Panc1 (cell line): ENCODE results near the gene HOXA4.

Experiments
- REST ChIP-seq, 2 experiments: IDR thresholded peaks; 2 replicates each; pipeline ENCODE4 v1.6.1; 2011 to 2012; ENCODE audit warnings: low read depth in 2 of 2, control low read depth in 1 of 2, low read length in 1 of 2, mild to moderate bottlenecking in 1 of 2, moderate library complexity in 1 of 2; ENCODE audit not compliant: insufficient read depth in 1 of 2
- TF ChIP-seq, protein P1 (sequence below): fragments of 450-650 bp; IDR thresholded peaks from 2 replicates; pipeline ENCODE4 v1.5.1; 2017; ENCODE audit warnings: mild to moderate bottlenecking

DNA sequence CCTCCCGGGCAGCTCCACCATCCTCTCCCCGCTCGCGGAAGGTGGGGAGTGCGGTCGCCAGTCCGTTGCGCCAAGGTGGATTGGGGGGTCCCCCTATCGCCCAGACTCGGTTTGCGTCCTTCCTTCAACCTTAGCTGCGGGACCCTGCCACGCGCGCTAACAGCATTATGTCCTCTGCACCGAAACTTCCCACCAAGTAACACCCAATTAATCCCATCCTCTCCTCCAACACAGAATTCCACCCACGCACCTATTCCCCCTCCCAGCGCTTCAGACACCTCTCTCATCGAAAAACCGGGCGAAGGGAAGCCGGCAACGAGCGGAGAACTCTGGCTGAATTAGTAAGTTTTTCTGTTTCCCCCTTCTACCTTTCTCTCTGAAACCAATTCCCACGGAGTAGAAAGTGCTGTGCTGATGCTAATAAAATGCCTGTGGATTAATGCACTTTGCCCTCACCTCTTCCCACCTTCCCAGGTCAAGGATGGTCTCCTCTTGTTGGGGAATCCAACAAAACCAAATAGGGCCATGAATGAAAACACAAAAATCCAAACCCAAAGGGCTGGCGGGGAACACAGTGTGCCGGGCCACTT is 20.9 kb upstream of the HOXA4 start:
- TF ChIP-seq, protein P1, sequence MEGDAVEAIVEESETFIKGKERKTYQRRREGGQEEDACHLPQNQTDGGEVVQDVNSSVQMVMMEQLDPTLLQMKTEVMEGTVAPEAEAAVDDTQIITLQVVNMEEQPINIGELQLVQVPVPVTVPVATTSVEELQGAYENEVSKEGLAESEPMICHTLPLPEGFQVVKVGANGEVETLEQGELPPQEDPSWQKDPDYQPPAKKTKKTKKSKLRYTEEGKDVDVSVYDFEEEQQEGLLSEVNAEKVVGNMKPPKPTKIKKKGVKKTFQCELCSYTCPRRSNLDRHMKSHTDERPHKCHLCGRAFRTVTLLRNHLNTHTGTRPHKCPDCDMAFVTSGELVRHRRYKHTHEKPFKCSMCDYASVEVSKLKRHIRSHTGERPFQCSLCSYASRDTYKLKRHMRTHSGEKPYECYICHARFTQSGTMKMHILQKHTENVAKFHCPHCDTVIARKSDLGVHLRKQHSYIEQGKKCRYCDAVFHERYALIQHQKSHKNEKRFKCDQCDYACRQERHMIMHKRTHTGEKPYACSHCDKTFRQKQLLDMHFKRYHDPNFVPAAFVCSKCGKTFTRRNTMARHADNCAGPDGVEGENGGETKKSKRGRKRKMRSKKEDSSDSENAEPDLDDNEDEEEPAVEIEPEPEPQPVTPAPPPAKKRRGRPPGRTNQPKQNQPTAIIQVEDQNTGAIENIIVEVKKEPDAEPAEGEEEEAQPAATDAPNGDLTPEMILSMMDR: no peak
- no peak for TF ChIP-seq REST (IDR thresholded peaks at IDR 0.05; ENCODE audit: insufficient read depth in 1 of 2, low read depth in 2 of 2, low read length in 1 of 2)
